Keratinocyte (primary cell): Measurements from ENCODE around the gene ZMIZ1. TPM values are rescaled to one million over a fixed set of nuclear protein-coding genes. Genes with fewer than 3 reads are reported as not detected.

Source experiments
- DNase-seq: peaks from one replicate; pipeline ENCODE4 v3.0.0-alpha.2; 2011; ENCODE audit warnings: low read depth, missing footprints, low spot score
- FAIRE-seq: peaks from 2 replicates; lab custom pipeline; 2011; peaks lifted over from hg19 to GRCh38; lab: Jason Lieb, UNC
- H2AFZ ChIP-seq: 2 replicates; pipeline ENCODE4 v1.6.0; 2012; ENCODE audit warnings: low read length, control low read depth, inconsistent platforms; ENCODE audit not compliant: control insufficient read depth
- H3K27ac ChIP-seq: 2 replicates; pipeline ENCODE4 v1.5.1; 2011; ENCODE audit warnings: low read length; ENCODE audit not compliant: control insufficient read depth, insufficient read depth
- H3K27me3 ChIP-seq: 3 replicates; pipeline ENCODE4 v1.6.0; 2011; ENCODE audit warnings: low read length; ENCODE audit not compliant: control insufficient read depth, insufficient read depth; ENCODE audit errors: extremely low read depth
- H3K36me3 ChIP-seq, 2 experiments: 2 replicates in 1 of 2; 3 replicates in 1 of 2; pipeline ENCODE4 v1.5.1; 2011; ENCODE audit warnings: low read length in 2 of 2, mild to moderate bottlenecking in 1 of 2; ENCODE audit not compliant: control insufficient read depth in 2 of 2, insufficient read depth in 2 of 2; ENCODE audit errors: extremely low read depth in 1 of 2
- H3K4me1 ChIP-seq: 3 replicates; pipeline ENCODE4 v1.5.1; 2011; ENCODE audit warnings: low read length; ENCODE audit not compliant: control insufficient read depth, insufficient read depth; ENCODE audit errors: extremely low read depth
- H3K4me2 ChIP-seq: 3 replicates; pipeline ENCODE4 v1.6.0; 2011; ENCODE audit warnings: low read depth, low read length; ENCODE audit not compliant: control insufficient read depth, insufficient read depth; ENCODE audit errors: extremely low read depth
- H3K4me3 ChIP-seq, 3 experiments: fragments of 200-600 bp in 1 of 3; sonication (generic) in 1 of 3; 2 replicates in 2 of 3; 3 replicates in 1 of 3; pipeline ENCODE4 v1.5.1; 2011 to 2016; ENCODE audit warnings: low read length in 3 of 3, mild to moderate bottlenecking in 3 of 3, control low read depth in 2 of 3, inconsistent platforms in 1 of 3, low read depth in 1 of 3, mixed read lengths in 1 of 3, mixed run types in 1 of 3, moderate library complexity in 1 of 3; ENCODE audit not compliant: control insufficient read depth in 2 of 3, insufficient read depth in 2 of 3; ENCODE audit errors: extremely low read depth in 1 of 3
- H3K79me2 ChIP-seq: 2 replicates; pipeline ENCODE4 v1.6.0; 2012; ENCODE audit warnings: low read length; ENCODE audit not compliant: control insufficient read depth, insufficient read depth
- H3K9ac ChIP-seq: 3 replicates; pipeline ENCODE4 v1.6.0; 2011; ENCODE audit warnings: low read length; ENCODE audit not compliant: control insufficient read depth, insufficient read depth; ENCODE audit errors: extremely low read depth
- H3K9me1 ChIP-seq: 3 replicates; pipeline ENCODE4 v1.6.0; 2011; ENCODE audit warnings: low read length; ENCODE audit not compliant: control insufficient read depth, insufficient read depth; ENCODE audit errors: extremely low read depth
- H3K9me3 ChIP-seq: 2 replicates; pipeline ENCODE4 v1.5.1; 2012; ENCODE audit warnings: low read depth, low read length; ENCODE audit not compliant: control insufficient read depth
- H4K20me1 ChIP-seq: 3 replicates; pipeline ENCODE4 v1.6.0; 2011; ENCODE audit warnings: low read length; ENCODE audit not compliant: control insufficient read depth, insufficient read depth; ENCODE audit errors: extremely low read depth
- CTCF ChIP-seq, 3 experiments: IDR thresholded peaks in 1 of 3; conservative IDR thresholded peaks in 1 of 3; optimal IDR thresholded peaks in 1 of 3; 2 replicates in 2 of 3; 3 replicates in 1 of 3; pipeline versions ENCODE3 to v1.5.1; 2011; ENCODE audit warnings: low read length in 3 of 3, mild to moderate bottlenecking in 3 of 3, moderate library complexity in 2 of 3, control low read depth in 1 of 3, inconsistent platforms in 1 of 3; ENCODE audit not compliant: insufficient read depth in 2 of 3; ENCODE audit errors: extremely low read depth in 1 of 3
- EZH2 ChIP-seq: IDR thresholded peaks from one replicate; pipeline ENCODE4 v1.6.1; 2012; ENCODE audit warnings: inconsistent platforms, mild to moderate bottlenecking, low read length, moderate library complexity
- dilution Hi-C: fragments of 300-500 bp; cut with MboI; formaldehyde crosslinking; loops from one replicate; pipeline ENCODE4 v1.7.0; 2020; ENCODE audit warnings: low sequenced_read_pairs; ENCODE audit not compliant: extremely low pct_ligation_motif_present
- polyA plus RNA-seq, 5 experiments: library from polyadenylated mRNA; depleted of rRNA in 3 of 5; stranded (reverse) in 3 of 5; stranded (forward) in 1 of 5; unstranded in 1 of 5; fragments of >200 nt; gene quantifications; 1 replicate in 1 of 5; 2 replicates in 3 of 5; 3 replicates in 1 of 5; pipeline versions ENCODE4 v1.2.1 to v1.2.3, GENCODE V29; 2011 to 2012; ENCODE audit warnings: missing spikeins in 2 of 5, low read depth in 1 of 5, low replicate concordance in 1 of 5

The ZMIZ1 gene
- polyA plus RNA-seq, 1 donor (not counting 4 experiments of a cell fraction or from before 2014, with no cell fraction given), result 1.8 TPM

GRCh38 chr10:79046326-79046725 is 22.4 kb upstream of the ZMIZ1 start:
- no peaks in the 10 kb centered on the region for H3K9me1 ChIP-seq
- H3K9ac ChIP-seq, result no peak overlapping the region
- H3K27ac ChIP-seq, result no peak overlapping the region
- peaks cover 7% of the 10 kb centered on the region for H3K4me1 ChIP-seq
- H2AFZ ChIP-seq, result no peak overlapping the region
- TF ChIP-seq CTCF (optimal IDR thresholded peaks at IDR 0.05 in 1 of 3, IDR thresholded peaks at IDR 0.05 in 1 of 3, conservative IDR thresholded peaks at IDR 0.05 in 1 of 3; ENCODE audit: extremely low read depth in 1 of 3, insufficient read depth in 2 of 3, low read length in 3 of 3), result no peak
- TF ChIP-seq EZH2, result no peak
- H3K36me3 ChIP-seq, result no peaks in the 10 kb centered on the region
- FAIRE-seq (no peak), DNase-seq (no peak)
- no peak overlapping the region for H3K4me3 ChIP-seq
- H3K4me2 ChIP-seq, result no peak overlapping the region
- H4K20me1 ChIP-seq, result no peaks in the 10 kb centered on the region
- H3K27me3 ChIP-seq, result peaks cover 17% of the 10 kb centered on the region
- dilution Hi-C loops, result no loop called here
- H3K9me3 ChIP-seq, result no peaks in the 10 kb centered on the region
- H3K79me2 ChIP-seq, result no peaks in the 10 kb centered on the region

- H4K20me1 ChIP-seq, result no peaks in the 10 kb centered on the region
- dilution Hi-C loops, result no loop called here
- H3K27me3 ChIP-seq, result peaks cover 17% of the 10 kb centered on the region
- no peaks in the 10 kb centered on the region for H3K79me2 ChIP-seq
- FAIRE-seq, result no peak
- H3K9ac ChIP-seq, result no peak overlapping the region
- TF ChIP-seq EZH2 (no peak), CTCF (optimal IDR thresholded peaks at IDR 0.05 in 1 of 3, IDR thresholded peaks at IDR 0.05 in 1 of 3, conservative IDR thresholded peaks at IDR 0.05 in 1 of 3; ENCODE audit: extremely low read depth in 1 of 3, insufficient read depth in 2 of 3, low read length in 3 of 3) (no peak)
- no peak overlapping the region for H2AFZ ChIP-seq
- H3K9me1 ChIP-seq, result no peaks in the 10 kb centered on the region
- peaks cover 7% of the 10 kb centered on the region for H3K4me1 ChIP-seq
- H3K4me2 ChIP-seq, result no peak overlapping the region
- no peak overlapping the region for H3K4me3 ChIP-seq
- H3K36me3 ChIP-seq, result no peaks in the 10 kb centered on the region
- no peaks in the 10 kb centered on the region for H3K9me3 ChIP-seq
- DNase-seq, result no peak
- no peak overlapping the region for H3K27ac ChIP-seq
Measured at GRCh38 chr10:79046741-79047583, 21.8 kb upstream of the ZMIZ1 start.
